Keratinocyte (primary cell): ENCODE data around the gene LRRC71. TPM values are rescaled to one million over a fixed set of nuclear protein-coding genes. Genes with fewer than 3 reads are reported as not detected.

Source experiments
- DNase-seq: peaks from one replicate; pipeline ENCODE4 v3.0.0-alpha.2; 2011; ENCODE audit warnings: low read depth, missing footprints, low spot score
- FAIRE-seq: peaks from 2 replicates; lab custom pipeline; 2011; peaks lifted over from hg19 to GRCh38; lab: Jason Lieb, UNC
- H2AFZ ChIP-seq: 2 replicates; pipeline ENCODE4 v1.6.0; 2012; ENCODE audit warnings: low read length, control low read depth, inconsistent platforms; ENCODE audit not compliant: control insufficient read depth
- H3K27ac ChIP-seq: 2 replicates; pipeline ENCODE4 v1.5.1; 2011; ENCODE audit warnings: low read length; ENCODE audit not compliant: control insufficient read depth, insufficient read depth
- H3K27me3 ChIP-seq: 3 replicates; pipeline ENCODE4 v1.6.0; 2011; ENCODE audit warnings: low read length; ENCODE audit not compliant: control insufficient read depth, insufficient read depth; ENCODE audit errors: extremely low read depth
- H3K36me3 ChIP-seq, 2 experiments: 2 replicates in 1 of 2; 3 replicates in 1 of 2; pipeline ENCODE4 v1.5.1; 2011; ENCODE audit warnings: low read length in 2 of 2, mild to moderate bottlenecking in 1 of 2; ENCODE audit not compliant: control insufficient read depth in 2 of 2, insufficient read depth in 2 of 2; ENCODE audit errors: extremely low read depth in 1 of 2
- H3K4me1 ChIP-seq: 3 replicates; pipeline ENCODE4 v1.5.1; 2011; ENCODE audit warnings: low read length; ENCODE audit not compliant: control insufficient read depth, insufficient read depth; ENCODE audit errors: extremely low read depth
- H3K4me2 ChIP-seq: 3 replicates; pipeline ENCODE4 v1.6.0; 2011; ENCODE audit warnings: low read depth, low read length; ENCODE audit not compliant: control insufficient read depth, insufficient read depth; ENCODE audit errors: extremely low read depth
- H3K4me3 ChIP-seq, 3 experiments: fragments of 200-600 bp in 1 of 3; sonication (generic) in 1 of 3; 2 replicates in 2 of 3; 3 replicates in 1 of 3; pipeline ENCODE4 v1.5.1; 2011 to 2016; ENCODE audit warnings: low read length in 3 of 3, mild to moderate bottlenecking in 3 of 3, control low read depth in 2 of 3, inconsistent platforms in 1 of 3, low read depth in 1 of 3, mixed read lengths in 1 of 3, mixed run types in 1 of 3, moderate library complexity in 1 of 3; ENCODE audit not compliant: control insufficient read depth in 2 of 3, insufficient read depth in 2 of 3; ENCODE audit errors: extremely low read depth in 1 of 3
- H3K79me2 ChIP-seq: 2 replicates; pipeline ENCODE4 v1.6.0; 2012; ENCODE audit warnings: low read length; ENCODE audit not compliant: control insufficient read depth, insufficient read depth
- H3K9ac ChIP-seq: 3 replicates; pipeline ENCODE4 v1.6.0; 2011; ENCODE audit warnings: low read length; ENCODE audit not compliant: control insufficient read depth, insufficient read depth; ENCODE audit errors: extremely low read depth
- H3K9me1 ChIP-seq: 3 replicates; pipeline ENCODE4 v1.6.0; 2011; ENCODE audit warnings: low read length; ENCODE audit not compliant: control insufficient read depth, insufficient read depth; ENCODE audit errors: extremely low read depth
- H3K9me3 ChIP-seq: 2 replicates; pipeline ENCODE4 v1.5.1; 2012; ENCODE audit warnings: low read depth, low read length; ENCODE audit not compliant: control insufficient read depth
- H4K20me1 ChIP-seq: 3 replicates; pipeline ENCODE4 v1.6.0; 2011; ENCODE audit warnings: low read length; ENCODE audit not compliant: control insufficient read depth, insufficient read depth; ENCODE audit errors: extremely low read depth
- EZH2 ChIP-seq: IDR thresholded peaks from one replicate; pipeline ENCODE4 v1.6.1; 2012; ENCODE audit warnings: inconsistent platforms, mild to moderate bottlenecking, low read length, moderate library complexity
- dilution Hi-C: fragments of 300-500 bp; cut with MboI; formaldehyde crosslinking; loops from one replicate; pipeline ENCODE4 v1.7.0; 2020; ENCODE audit warnings: low sequenced_read_pairs; ENCODE audit not compliant: extremely low pct_ligation_motif_present
- polyA plus RNA-seq, 5 experiments: library from polyadenylated mRNA; depleted of rRNA in 3 of 5; stranded (reverse) in 3 of 5; stranded (forward) in 1 of 5; unstranded in 1 of 5; fragments of >200 nt; gene quantifications; 1 replicate in 1 of 5; 2 replicates in 3 of 5; 3 replicates in 1 of 5; pipeline versions ENCODE4 v1.2.1 to v1.2.3, GENCODE V29; 2011 to 2012; ENCODE audit warnings: missing spikeins in 2 of 5, low read depth in 1 of 5, low replicate concordance in 1 of 5
- TF ChIP-seq, protein P1 (sequence below), 3 experiments: IDR thresholded peaks in 1 of 3; conservative IDR thresholded peaks in 1 of 3; optimal IDR thresholded peaks in 1 of 3; 2 replicates in 2 of 3; 3 replicates in 1 of 3; pipeline versions ENCODE3 to v1.5.1; 2011; ENCODE audit warnings: low read length in 3 of 3, mild to moderate bottlenecking in 3 of 3, moderate library complexity in 2 of 3, control low read depth in 1 of 3, inconsistent platforms in 1 of 3; ENCODE audit not compliant: insufficient read depth in 2 of 3; ENCODE audit errors: extremely low read depth in 1 of 3

Gene LRRC71
- polyA plus RNA-seq, 1 donor (not counting 4 experiments of a cell fraction or from before 2014, with no cell fraction given) = not detected

DNA sequence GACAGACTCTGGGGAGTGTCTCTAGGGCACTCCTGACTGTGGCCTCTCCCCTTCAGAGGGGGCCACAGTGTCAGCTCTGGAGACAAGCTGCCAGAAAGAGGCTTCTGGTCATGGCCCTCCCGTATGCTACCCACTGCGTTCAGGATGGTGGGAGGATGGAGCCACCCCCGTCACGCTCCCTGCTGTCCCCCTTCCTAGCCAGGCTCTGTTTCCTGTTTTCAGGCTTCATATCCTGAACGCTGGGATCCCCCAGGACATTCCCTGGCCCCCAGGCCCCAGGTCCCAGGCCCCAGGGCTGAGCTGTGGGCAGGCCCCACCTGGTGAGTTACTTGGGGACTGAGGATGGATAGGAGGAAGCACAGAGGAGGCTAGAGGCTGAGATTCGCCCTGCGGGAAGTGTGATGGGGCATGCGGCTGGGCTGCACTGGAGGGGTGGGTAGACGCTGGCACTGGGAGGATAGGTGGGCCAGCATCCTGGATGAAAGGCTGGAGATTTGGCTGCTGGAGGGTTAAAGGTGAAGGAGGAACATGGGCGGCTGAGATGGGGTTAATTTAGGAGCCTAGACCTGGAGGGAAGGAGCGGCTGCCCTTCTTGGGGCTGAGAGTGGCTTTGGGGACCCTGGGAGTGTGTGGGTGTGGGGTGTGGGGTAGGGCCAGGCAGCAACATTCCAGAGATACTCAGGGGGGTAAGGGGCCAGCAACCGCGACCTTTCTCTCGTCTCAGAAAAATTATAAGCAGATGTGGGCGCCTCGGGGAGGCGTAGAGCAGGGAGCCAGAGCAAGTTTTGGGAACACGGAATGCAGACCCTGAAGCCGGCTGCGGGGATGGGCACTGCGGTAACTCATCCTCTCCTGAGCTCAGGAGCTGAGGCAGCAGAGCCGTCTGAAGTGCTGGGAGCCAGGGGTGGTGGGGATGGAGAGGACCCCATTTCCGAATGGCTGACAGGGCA lies 18.2 kb upstream of the LRRC71 start:
- no peak for DNase-seq
- dilution Hi-C loops = no loop called here
- Histone ChIP-seq H3K79me2 (no peaks in the 10 kb centered on the region), H2AFZ (no peak overlapping the region), H3K36me3 (no peaks in the 10 kb centered on the region), H3K4me3 (no peak overlapping the region), H3K4me1 (peaks cover 23% of the 10 kb centered on the region), H3K9ac (no peak overlapping the region), H3K9me1 (no peaks in the 10 kb centered on the region), H3K9me3 (no peaks in the 10 kb centered on the region), H3K4me2 (no peak overlapping the region), H3K27me3 (no peaks in the 10 kb centered on the region), H4K20me1 (no peaks in the 10 kb centered on the region), H3K27ac (no peak overlapping the region)
- no peak for FAIRE-seq
- no peak for TF ChIP-seq EZH2
- TF ChIP-seq, protein P1, sequence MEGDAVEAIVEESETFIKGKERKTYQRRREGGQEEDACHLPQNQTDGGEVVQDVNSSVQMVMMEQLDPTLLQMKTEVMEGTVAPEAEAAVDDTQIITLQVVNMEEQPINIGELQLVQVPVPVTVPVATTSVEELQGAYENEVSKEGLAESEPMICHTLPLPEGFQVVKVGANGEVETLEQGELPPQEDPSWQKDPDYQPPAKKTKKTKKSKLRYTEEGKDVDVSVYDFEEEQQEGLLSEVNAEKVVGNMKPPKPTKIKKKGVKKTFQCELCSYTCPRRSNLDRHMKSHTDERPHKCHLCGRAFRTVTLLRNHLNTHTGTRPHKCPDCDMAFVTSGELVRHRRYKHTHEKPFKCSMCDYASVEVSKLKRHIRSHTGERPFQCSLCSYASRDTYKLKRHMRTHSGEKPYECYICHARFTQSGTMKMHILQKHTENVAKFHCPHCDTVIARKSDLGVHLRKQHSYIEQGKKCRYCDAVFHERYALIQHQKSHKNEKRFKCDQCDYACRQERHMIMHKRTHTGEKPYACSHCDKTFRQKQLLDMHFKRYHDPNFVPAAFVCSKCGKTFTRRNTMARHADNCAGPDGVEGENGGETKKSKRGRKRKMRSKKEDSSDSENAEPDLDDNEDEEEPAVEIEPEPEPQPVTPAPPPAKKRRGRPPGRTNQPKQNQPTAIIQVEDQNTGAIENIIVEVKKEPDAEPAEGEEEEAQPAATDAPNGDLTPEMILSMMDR (optimal IDR thresholded peaks at IDR 0.05 in 1 of 3, IDR thresholded peaks at IDR 0.05 in 1 of 3, conservative IDR thresholded peaks at IDR 0.05 in 1 of 3; ENCODE audit: extremely low read depth in 1 of 3, insufficient read depth in 2 of 3, low read length in 3 of 3) = no peak

DNA sequence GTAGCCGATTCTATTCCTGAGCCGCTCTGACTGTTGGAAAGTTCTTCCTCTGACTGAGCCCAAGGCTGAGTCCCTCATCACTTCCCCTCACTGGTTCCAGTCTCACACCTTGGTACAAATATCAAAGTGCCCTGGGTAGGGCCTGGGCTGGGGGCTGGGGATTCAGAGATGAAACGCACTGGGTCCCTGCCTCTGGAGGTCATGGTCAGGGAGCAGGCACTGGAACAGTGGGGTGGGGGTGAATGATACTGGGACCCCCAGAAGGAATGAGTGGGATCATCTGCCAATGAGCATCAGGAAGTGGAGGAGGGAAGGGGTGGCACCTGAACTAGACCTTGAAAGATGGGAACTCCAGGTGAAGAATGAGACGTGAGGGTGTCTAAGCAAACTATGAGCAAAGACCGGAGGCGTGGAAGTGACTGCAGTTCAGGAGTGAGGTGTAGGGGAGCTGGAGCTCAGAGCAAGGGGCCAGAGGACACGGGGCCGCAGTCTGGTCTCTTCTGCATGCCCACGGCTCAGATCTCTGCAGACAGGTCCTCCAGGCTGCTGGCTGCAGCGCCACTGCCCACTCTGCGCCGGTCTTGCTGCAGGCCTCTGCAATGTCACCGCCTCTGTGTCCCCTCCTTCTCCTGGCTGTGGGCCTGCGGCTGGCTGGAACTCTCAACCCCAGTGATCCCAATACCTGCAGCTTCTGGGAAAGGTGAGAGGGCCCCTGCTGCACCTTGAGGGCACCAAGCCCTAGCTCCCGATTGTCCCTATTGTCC lies 16.9 kb upstream of the LRRC71 start:
- H3K9me3 ChIP-seq = no peaks in the 10 kb centered on the region
- no peaks in the 10 kb centered on the region for H3K27me3 ChIP-seq
- no peak for TF ChIP-seq EZH2
- TF ChIP-seq, protein P1 (optimal IDR thresholded peaks at IDR 0.05 in 1 of 3, IDR thresholded peaks at IDR 0.05 in 1 of 3, conservative IDR thresholded peaks at IDR 0.05 in 1 of 3; ENCODE audit: extremely low read depth in 1 of 3, insufficient read depth in 2 of 3, low read length in 3 of 3) = no peak
- DNase-seq = no peak
- H3K79me2 ChIP-seq = no peaks in the 10 kb centered on the region
- H3K36me3 ChIP-seq = no peaks in the 10 kb centered on the region
- no peak overlapping the region for H3K4me2 ChIP-seq
- no peak overlapping the region for H3K27ac ChIP-seq
- dilution Hi-C loops = no loop called here
- no peak for FAIRE-seq
- H3K4me1 ChIP-seq = peaks cover 18% of the 10 kb centered on the region
- no peaks in the 10 kb centered on the region for H4K20me1 ChIP-seq
- no peak overlapping the region for H2AFZ ChIP-seq
- no peak overlapping the region for H3K9ac ChIP-seq
- H3K9me1 ChIP-seq = no peaks in the 10 kb centered on the region
- H3K4me3 ChIP-seq = no peak overlapping the region
